Stimulated activated CD4-positive, alpha-beta T cell treated with anti-CD3 and anti-CD28 coated beads, Interleukin-4, amount 100 ng/mL, for 24 hours (primary cell): ENCODE measurements around the gene USP35.
"Not testable (repeated sequence)": the region's sequence is repeated elsewhere in the genome, so short reads cannot be mapped to it uniquely, and the experiment has no call there.

ENCODE experiments used
- DNase-seq: peaks from one replicate; pipeline ENCODE4 v3.0.0-alpha.2; 2020

Gene USP35

GRCh38 chr11:78216571-78217287, 28.0 kb downstream of the USP35 start:
- no peak for DNase-seq

- DNase-seq = no peak
Measured at GRCh38 chr11:78217650-78218541, 29.2 kb downstream of the USP35 start.

GRCh38 chr11:78218707-78219492, 30.2 kb downstream of the USP35 start:
- no peak for DNase-seq

GRCh38 chr11:78219493-78220217, 30.9 kb downstream of the USP35 start:
- DNase-seq = no peak

GRCh38 chr11:78220218-78221157, 31.8 kb downstream of the USP35 start:
- DNase-seq = peak; percentile 1

- no peak for DNase-seq
Measured at GRCh38 chr11:78221396-78222315, 32.9 kb downstream of the USP35 start.

GRCh38 chr11:78222726-78223125, 34.0 kb downstream of the USP35 start:
- DNase-seq = not testable (repeated sequence)

GRCh38 chr11:78223320-78223954, 34.7 kb downstream of the USP35 start:
- DNase-seq = no peak

GRCh38 chr11:78224506-78224905, 35.8 kb downstream of the USP35 start:
- no peak for DNase-seq

- no peak for DNase-seq
Measured at GRCh38 chr11:78224906-78225420, 36.2 kb downstream of the USP35 start.

GRCh38 chr11:78226684-78227680, 38.3 kb downstream of the USP35 start:
- no peak for DNase-seq

- DNase-seq = no peak
Measured at GRCh38 chr11:78227921-78228320, 39.2 kb downstream of the USP35 start.

GRCh38 chr11:78228467-78228866, 39.7 kb downstream of the USP35 start:
- no peak for DNase-seq

GRCh38 chr11:78229106-78229505, 40.4 kb downstream of the USP35 start:
- DNase-seq = no peak

GRCh38 chr11:78230161-78230877, 41.6 kb downstream of the USP35 start:
- no peak for DNase-seq

GRCh38 chr11:78231962-78232501, 43.3 kb downstream of the USP35 start:
- no peak for DNase-seq

GRCh38 chr11:78233046-78233445, 44.3 kb downstream of the USP35 start:
- DNase-seq = not testable (repeated sequence)
